8988T (cell line): ENCODE measurements around the gene EIF4EBP3.
A peak's percentile ranks its signal among the peaks of the same experiment; 100 is the strongest.

Source experiments
- DNase-seq: peaks from one replicate; pipeline ENCODE4 v3.0.0; 2011

EIF4EBP3 gene

DNA sequence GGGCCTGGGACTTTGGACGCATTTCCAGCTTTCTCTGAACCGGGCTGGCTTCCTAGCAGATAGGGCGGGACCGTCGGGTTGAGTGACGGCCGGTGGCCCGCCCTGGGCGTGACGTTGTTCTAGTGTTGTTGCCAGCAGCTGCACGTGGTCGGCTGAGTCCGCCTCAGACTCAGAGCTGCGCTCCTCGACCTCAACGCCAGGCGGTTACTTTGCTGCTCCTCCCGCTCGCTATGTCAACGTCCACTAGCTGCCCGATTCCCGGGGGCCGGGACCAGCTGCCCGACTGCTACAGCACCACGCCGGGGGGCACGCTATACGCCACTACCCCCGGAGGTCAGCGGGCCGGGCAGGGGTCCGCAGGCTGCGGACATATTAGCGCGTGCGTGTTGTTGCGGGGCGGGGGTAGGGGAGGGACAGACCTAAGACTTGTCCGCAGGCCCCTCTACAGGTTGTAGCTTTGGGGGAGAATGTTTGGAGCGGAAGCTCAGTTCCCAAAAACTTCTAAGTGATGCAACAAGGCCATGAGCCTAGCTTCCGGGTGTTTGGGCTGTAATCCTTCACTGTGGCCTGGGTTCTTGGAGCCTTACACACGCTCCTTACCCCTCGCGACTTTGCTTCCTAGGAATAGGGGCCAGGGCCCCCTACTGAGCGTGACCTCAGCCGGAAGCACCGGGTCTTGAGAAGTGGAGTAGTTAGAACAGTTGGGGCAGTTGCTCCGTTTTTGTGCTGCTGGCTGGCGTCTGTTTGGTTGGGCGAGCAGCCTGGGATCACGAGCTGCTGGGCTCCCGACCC lies at the start of gene EIF4EBP3:
Gene EIF4EBP3 (plus strand): TSS at position 155 of the 792 bp plus-strand sequence. CDS start 76 bp downstream, at position 231.
- DNase-seq = no peak

DNA sequence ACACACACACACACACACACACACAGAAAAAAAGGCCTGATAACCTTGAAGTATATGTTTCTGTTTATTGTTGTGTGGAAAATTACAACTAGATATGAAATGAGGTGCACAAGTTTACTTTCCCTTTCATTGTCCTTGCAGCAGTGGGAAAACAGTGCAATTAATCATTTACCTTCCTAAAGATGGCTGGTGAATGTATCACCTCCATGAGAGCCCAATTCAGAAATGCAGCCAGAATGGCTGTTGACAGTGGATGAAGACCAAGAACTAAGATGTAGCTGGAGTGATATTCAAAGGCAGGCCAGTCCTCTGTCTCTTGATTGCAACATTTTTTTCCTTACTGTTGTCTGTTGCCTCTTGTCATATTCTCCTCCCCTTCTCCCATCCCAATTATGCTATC lies 49.6 kb upstream of the EIF4EBP3 start:
- DNase-seq = no peak

DNA sequence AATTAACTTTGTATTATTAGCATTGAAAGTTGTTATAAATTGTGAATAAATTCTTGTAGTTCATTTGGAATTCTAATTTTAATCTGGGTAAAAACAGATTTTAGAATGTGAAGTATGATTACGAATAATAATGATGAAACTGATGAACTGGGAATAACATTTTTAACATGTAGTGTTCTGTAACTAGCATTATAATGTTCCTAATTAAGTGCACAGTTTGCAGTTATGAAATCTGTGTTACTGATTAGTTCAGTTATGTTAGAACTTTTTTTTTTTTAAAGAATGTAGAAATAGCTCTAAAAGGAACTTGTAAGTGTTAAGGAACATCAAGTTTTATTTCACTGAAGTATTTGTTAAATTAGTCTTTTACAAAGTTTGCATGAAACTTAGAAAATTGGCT lies 48.9 kb upstream of the EIF4EBP3 start:
- DNase-seq = no peak

DNA sequence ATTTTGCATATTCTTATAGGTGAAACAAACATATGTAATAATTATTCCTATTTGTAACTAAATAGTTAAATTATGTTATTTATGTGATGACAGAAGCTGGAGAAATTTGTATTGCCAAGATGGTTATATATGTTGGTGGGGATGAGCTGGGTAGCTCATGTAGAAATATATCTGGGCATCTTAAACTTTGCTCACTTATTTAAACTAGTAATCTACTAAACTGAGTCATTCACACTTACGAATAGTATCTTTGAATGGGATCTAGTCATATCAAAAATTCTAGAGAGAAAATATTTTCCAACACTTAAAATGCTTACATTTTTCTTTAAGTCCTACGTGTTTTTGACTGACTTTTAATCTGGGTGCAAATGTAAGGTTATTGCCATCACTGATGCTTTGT lies 44.6 kb upstream of the EIF4EBP3 start:
- DNase-seq = no peak

DNA sequence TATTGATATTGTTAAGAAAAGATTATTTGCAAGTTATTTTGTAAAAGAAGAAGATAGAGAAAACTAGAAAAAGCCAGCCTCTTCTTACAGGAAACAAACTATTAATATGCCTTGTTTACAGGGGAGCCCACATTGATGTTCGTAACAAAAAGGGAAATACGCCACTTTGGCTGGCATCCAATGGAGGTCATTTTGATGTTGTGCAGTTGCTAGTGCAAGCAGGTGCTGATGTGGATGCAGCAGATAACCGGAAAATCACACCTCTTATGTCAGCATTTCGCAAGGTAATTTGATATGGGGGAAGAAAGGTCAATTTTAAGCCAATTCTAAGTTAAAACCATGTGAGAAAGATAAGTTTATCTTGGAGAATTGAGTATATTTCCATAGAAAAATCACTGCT lies 37.6 kb upstream of the EIF4EBP3 start:
- no peak for DNase-seq

DNA sequence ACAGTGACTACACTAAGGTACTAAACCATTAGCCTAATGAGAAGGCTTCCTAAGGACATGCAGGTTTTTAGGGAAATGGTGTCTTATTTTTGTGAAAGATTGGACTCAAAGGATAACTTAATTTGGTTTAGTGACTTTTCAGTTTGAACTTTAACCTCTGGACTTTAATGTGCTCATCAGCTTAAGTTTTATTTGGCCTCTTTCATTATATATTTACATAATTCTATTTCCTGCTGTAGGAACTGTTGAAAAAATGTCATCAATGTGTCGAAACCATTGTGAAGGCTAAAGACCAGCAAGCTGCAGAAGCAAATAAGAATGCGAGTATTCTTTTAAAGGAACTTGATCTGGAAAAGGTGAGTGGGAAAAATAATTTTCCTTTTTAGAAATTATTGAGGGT lies 34.3 kb upstream of the EIF4EBP3 start:
- DNase-seq = no peak

DNA sequence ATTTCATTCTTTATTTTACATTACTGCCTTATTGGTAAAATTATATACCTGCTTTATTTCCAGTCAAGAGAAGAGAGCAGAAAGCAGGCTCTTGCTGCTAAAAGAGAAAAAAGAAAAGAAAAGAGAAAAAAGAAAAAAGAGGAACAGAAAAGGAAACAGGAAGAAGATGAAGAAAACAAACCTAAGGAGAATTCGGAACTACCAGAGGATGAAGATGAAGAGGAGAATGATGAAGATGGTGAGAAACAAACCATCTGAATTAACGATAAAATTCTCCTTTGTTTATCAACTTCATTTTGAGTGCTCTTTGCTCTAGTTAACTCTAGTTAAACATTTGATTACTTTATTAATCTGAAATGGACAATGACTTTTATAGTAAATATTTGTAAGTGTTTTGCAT lies 23.5 kb upstream of the EIF4EBP3 start:
- DNase-seq = no peak

DNA sequence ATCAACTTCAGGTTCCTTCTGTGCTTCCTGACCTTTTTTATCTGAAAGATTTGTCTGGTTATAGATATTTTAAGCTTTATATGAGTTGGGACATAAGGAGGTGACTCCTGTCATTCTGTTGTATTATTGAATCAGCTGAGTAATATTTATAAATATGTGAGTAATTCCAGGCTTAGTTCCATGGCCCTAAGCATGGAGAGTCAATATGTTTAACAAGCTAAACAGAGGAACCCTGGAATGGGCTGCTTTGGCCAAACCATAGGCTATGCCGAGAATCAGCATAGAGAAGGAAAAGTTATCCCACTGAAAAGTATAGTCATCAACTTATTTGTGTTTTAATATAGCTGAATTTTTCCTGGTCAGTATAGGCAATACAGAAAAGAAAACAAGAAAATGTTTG lies 7.2 kb upstream of the EIF4EBP3 start:
- DNase-seq = no peak

DNA sequence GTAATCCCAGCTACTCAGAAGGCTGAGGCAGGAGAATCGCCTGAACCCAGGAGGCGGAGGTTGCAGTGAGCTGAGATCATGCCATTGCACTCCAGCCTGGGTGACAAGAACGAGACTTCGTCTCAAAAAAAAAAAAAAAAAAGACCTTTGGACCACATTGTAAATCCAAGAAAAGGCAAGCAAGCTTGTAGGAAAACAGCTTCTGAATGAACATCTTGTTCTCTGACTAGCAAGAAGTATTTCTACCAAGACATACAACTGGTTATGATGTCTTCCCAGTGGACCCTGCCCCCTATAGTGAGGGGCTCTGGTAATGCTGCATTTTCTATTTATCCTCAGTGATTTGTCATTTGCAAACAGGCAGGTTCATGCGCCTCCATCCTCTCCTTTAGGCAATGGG lies 4.5 kb upstream of the EIF4EBP3 start:
- no peak for DNase-seq

DNA sequence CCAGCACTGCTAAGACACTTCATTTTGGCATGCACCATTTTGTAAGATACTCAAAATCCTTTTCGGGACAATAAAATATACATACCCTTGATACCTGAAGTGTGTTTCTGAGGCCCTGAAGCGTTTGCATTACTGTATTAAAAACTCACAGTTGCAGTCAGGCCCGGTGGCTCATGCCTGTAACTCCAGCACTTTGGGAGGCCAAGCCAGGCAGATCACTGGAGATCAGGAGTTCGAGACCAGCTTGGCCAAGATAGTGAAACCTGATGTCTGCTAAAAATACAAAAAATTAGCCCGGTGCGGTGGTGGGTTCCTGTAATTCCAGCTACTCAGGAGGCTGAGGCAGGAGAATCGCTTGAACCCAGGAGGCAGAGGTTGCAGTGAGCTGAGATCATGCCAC lies 2.5 kb upstream of the EIF4EBP3 start:
- no peak for DNase-seq

DNA sequence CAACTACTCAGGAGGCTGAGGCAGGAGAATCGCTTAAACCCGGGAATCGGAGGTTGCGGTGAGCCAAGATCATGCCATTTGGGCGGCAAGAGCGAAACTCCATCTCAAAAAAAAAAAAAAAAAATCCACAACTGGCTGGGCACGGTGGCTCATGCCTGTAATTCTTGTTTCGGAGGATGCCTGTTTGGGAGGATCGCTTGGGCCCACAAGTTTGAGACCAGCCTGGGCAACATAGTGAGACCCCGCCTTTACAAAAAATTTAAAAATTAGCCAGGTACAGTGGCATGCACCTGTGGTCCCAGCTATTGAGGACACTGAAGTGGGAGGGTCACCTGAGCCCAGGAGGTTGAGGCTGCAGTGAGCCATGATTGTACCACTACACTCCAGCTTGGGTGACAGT lies 1.9 kb upstream of the EIF4EBP3 start:
- no peak for DNase-seq

DNA sequence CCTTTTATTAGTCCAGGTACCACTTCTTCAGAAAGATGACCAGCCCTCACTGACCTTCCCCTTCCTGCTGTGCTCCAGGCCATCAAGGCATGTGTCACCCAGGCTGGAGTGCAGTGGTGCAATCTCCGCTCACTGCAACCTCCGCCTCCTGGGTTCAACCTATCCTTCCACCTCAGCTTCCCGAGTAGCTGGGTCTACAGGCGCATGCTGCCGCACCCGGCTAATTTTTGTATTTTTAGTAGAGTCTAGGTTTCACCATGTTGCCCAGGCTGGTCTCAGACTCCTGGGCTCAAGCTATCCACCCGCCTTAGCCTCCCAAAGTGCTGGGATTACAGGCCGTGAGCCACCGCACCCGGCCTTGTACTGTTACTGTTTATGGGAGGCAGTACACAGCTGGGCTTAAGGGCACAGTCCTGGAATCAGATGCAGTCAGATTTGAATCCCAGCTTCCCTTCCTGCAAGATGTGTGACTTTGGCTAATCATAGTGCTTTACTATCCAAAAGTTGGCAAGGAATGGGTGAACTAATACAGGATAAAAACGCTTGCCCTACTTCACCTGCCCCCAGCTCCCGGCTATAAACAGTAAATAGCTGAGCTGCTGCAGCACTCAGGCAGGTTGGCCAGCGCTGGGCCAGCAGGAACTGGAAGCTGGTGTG lies 483 bp upstream of the EIF4EBP3 start:
- DNase-seq = no peak

DNA sequence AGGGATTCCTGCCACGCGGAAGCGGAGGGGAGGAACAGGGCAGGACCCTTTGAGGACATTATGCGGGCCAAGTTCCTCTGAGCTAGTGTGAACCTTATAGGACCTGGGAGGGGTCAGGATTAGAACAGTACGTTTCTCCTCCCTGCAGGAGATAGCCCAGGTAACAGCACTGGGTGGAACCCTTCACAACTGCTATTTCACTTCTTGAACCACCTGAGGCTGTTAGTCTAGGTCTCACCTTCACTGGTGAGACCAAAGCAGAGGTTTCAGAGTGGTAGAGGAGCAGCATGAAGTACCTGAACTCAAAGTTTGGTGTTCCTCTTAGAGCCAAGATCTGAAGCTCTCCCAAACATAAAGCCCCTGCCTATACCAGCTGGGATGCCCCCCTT lies 832 bp downstream of the EIF4EBP3 start:
- DNase-seq = no peak

DNA sequence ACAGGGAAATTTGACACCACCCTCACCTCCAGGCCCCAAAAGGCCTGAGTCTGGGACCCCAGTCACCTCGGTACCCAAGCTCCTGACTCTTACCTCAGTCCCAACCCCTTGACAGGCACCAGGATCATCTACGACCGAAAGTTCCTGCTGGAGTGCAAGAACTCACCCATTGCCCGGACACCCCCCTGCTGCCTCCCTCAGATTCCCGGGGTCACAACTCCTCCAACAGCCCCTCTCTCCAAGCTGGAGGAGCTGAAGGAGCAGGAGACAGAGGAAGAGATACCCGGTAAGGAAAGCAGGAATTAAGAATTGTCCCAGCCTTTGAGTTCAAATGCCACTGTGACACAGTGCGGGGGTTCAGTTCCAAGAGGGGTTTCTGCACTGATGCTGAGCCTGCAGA lies 1.3 kb downstream of the EIF4EBP3 start:
- no peak for DNase-seq

DNA sequence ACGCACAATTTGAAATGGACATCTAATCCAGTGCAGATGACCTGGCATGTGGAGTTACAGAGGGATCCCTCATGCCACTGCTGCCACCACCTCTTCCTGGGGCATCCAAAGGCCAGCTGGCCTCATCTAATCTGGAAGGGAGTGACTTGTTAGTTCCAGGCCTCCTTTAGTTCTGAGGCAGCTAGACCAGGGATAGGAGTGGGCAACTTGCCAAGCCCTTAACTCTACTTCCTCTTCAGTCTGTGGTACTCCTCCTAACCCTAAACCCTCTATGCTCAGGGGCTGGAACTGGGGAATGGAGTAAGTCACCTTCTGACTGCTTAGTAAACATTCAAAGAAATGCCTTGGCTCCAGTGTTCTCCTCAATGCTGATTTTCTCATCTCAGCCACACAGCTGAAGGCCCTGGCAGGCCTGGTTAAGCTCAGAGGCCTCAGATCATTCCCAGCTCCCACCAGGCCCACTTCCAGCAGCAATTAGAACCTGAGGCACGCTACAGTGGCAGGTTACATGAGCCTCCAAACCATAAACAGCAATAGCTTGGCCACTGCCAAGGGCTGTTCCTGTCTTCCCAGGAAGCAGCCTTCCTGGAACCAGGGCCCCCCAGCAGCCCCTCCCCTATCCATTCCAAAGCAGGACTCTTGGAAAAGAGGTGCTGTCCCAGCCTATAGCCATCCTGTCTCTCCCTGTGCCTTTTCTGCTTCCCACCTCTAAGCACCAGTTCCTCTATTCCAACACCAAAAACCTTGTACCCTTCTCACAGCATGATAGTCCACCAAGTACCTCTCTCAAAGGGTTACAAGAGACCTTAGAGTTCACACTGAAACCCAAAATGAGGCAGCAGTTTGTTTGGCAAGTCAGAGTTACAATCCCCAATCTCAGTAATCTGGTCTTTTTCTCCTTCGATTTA lies 2.0 kb downstream of the EIF4EBP3 start:
- DNase-seq = no peak

DNA sequence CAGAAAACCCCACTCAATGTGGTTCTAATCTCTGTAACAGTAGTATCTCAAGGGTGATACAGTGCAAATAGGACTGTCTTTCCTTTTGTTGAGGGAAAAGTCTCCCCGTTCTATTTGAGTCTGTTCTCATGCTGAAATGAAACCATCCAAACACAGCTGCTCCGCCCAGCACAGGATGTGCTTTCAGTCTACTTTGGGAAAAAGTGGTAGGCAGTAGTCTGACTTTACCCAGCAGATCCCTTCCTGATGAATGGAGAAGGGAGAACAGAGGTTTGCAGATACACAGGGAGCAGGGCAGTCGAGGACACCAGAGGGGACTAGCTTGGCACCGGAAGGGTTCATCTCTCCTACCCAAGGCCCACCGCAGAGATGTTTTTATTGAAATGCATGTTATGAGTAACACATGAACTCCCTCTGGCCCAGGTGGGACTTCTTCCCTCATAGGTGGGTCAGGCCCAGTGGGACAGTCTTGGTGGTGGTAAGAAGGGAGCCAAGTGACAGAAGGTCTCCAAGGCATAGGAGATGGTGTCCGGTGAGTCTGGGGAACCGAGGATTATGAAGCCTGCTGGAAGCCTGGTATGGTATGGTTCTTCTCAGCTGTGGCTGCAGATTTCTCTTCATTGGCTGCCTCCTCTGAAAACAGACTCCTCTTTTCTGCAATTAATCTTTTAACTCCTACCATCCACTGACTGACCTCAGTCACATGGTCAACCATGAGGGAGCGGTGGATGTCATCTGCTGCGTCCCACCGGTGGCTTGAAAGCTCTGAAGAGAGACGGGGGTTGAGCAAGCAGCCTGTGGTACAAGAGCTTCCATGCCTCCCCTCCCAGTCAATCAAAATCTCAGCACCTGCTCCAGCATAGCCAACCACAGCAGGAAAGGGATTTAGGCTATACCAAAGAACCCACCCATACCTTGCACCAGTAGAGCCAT lies 3.0 kb downstream of the EIF4EBP3 start:
- DNase-seq = no peak

DNA sequence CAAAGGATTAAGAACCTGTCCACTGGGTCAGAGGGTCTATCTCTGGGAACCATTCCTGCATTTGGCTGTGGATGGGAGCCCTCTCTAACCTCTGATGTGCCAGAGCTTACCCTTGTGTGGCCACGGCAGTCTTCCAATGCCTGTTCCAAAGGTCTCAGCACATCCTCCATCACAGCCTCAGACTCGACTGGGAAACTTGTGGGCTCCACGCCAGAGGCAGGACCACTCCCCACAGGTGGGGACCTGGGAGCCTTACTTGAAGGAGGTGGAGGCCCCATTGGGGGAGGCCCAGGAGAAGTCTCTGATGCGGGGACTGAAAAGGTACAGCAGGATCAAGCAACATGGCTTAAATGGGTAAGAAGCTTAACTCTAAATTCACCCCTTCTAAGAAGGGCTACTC lies 4.4 kb downstream of the EIF4EBP3 start:
- DNase-seq = no peak

DNA sequence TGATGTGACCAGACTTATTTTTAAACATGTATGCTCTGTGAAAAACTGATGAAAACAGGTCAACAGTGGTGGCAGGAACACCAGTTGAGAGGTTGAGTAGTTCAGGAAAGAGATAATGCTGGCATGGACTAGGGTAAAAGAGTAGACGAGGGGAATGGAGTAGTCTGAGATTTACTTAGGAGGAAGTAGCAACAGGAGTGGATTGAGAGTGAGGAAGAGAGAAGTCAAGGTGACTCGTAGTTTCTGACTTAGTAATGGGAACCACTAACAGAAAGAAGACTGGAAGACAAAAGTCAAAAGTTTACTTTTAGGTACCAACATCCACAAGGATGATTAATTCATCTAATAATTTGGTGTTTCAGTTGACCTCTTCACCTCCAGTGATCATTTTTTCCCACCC lies 6.2 kb downstream of the EIF4EBP3 start:
- no peak for DNase-seq

DNA sequence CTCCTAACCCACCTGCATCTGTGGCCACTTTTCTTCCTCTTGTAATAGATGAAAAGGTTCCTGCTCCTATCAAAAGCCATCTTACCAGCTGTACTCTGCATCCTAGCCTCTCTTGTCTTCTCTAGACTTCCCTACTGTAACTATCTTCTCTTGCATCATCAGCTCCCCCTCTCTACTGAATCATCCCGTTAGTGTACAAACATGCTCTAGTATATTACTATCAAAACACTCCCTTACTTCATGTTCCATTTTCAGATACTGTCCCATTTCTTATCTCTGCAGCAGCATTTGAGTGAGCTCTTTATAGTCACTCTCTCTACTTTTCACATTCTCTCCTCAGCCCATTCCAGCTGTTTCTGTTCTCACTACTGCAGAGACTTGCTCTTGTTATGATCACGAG lies 7.0 kb downstream of the EIF4EBP3 start:
- no peak for DNase-seq

DNA sequence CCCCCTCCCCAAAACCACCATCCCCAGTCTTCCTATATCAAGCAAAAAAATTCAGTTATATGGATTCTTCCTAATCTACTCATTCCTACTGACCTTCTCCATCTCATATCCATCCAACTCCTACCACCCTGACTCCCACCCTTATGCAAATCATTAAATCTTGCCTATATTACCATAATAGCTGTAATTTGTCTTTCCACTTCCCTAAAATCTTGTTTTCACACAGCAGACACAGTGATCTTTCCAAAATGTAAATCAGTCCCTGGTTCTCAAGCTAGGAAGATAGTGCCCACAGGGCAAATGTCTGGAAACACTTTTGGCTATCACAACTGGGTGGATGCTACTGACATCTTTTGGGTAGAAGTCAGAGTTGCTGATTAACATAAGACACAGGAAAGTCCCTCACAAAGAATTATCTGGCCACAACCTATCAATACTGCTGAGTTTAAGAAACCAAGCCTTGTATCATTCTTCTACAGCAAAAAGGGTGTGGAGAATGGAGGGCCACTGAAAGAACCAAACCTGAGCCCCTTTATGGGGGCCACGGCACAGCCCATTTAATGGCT lies 8.4 kb downstream of the EIF4EBP3 start:
- DNase-seq = no peak

DNA sequence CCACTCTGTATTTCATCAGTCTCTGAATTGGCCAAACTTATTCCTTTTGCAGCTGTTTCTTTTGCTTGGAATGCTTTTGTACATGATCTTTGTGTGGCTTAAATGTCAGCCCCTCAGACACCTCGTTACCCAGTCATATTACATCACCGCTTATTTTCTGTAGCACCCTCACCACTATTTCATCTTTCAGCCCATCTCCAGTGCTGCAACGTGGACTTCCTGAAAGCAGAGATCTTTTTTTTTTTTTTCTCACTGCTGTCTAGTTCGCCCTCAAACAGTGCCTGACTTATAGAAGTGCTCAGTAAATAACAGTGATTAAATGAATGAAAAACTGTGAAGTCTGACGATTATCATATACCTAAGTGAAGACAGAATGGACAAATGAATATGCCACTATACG lies 9.0 kb downstream of the EIF4EBP3 start:
- no peak for DNase-seq

DNA sequence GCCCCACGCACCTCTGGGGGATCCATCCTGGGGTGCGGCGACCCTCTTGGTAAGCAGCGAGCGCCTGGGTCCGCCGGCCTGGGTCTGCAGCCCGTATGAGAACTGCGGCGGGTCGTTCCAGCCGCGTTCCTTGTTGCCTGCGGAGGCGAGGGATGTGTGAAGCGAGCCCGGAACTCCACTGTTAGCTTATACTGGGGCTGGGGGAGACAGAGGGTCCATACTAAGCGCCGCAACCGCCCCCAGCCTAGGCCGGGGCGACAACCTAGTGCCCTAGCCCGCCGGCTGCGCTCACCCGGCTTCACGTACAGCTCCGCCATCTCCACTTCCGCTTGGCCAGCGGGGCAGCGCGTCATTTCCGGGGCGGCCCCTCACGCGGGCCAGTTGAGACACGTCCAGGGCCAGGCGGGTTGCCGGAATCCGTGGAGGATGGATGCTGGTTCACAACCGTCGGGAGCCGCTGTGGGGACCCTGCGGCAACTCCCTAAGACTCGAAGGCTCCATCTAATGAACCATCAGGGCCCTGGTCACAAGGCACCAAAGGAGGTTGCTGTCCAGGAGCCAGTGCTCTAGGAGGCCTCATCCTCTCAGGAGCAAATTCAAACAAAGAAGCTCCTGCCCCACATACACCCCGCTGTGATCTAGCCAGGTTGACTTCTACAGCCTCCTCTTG lies 9.8 kb downstream of the EIF4EBP3 start, which contains the start of gene SRA1:
Gene SRA1 (minus strand): TSS at position 338 of the 670 bp plus-strand sequence. CDS start 21 bp downstream, at position 317.
- peak; percentile 94 for DNase-seq
